ENCODE data around the gene TRAM2. TPM values are rescaled to one million over a fixed set of nuclear protein-coding genes. Genes with fewer than 3 reads are reported as not detected.

TRAM2 gene
- total and polyA plus RNA-seq, 2 of the 13 experiments (the other 11 are each of a cell fraction or from before 2014, with no cell fraction given), result 49.1 to 72.5 TPM

- peak; percentile 90 for TF ChIP-seq SAP130 (CRISPR knock-in tag; IDR thresholded peaks at IDR 0.05; ENCODE audit: low read depth)
- no peak for TF ChIP-seq ZBTB40 (IDR thresholded peaks at IDR 0.05)
- peak; percentile 59; the same call in 1 of the 2 replicates for TF ChIP-seq ZBTB40 (CRISPR knock-in tag; IDR thresholded peaks at IDR 0.05)
- 0 out of 2 replicates have a peak, but pooled peaks have one; percentile 26 for TF ChIP-seq PHF20 (CRISPR knock-in tag; IDR thresholded peaks at IDR 0.05)
- peak; percentile 67; the same call in 1 of the 2 replicates for TF ChIP-seq MYPOP (CRISPR knock-in tag; IDR thresholded peaks at IDR 0.05)
- TF ChIP-seq NCOA2 (CRISPR knock-in tag; IDR thresholded peaks at IDR 0.05), result peak; percentile 66
- no peak for TF ChIP-seq DZIP1 (CRISPR knock-in tag; IDR thresholded peaks at IDR 0.05)
- TF ChIP-seq ZNF414 (CRISPR knock-in tag; IDR thresholded peaks at IDR 0.05), result 0 out of 2 replicates have a peak, but pooled peaks have one; percentile 37
- TF ChIP-seq ATRX (CRISPR knock-in tag; IDR thresholded peaks at IDR 0.05; ENCODE audit: borderline replicate concordance), result no peak
- peak; percentile 84; the same call in 1 of the 2 replicates for TF ChIP-seq ZBTB10 (CRISPR knock-in tag; IDR thresholded peaks at IDR 0.05; ENCODE audit: borderline replicate concordance)
- no peak for TF ChIP-seq POLR2AphosphoS5 (IDR thresholded peaks at IDR 0.05; ENCODE audit: low read depth, low read length)
- TF ChIP-seq ZBTB3 (CRISPR knock-in tag; IDR thresholded peaks at IDR 0.05; ENCODE audit: borderline replicate concordance, low read depth), result no peak
These were observed 29.1 kb downstream of the TRAM2 start (continued) for GRCh38 chr6:52547647-52548352.

Measured in HepG2 (cell line).